ENCODE measurements around the gene GGA2. TPM values are rescaled to one million over a fixed set of nuclear protein-coding genes. Genes with fewer than 3 reads are reported as not detected.
"Not testable (repeated sequence)": the region's sequence is repeated elsewhere in the genome, so short reads cannot be mapped to it uniquely, and the experiment has no call there.

Gene GGA2
- total RNA-seq, 1 donor, result 38.7 TPM

GRCh38 chr16:23478566-23478965, 31.7 kb downstream of the GGA2 start:
- no peak overlapping the region for H3K4me3 ChIP-seq (ENCODE audit: low read depth, low read length)
- TF ChIP-seq CTCF (IDR thresholded peaks at IDR 0.05; ENCODE audit: insufficient read depth, low read length), result no peak
- DNase-seq (ENCODE audit: low read depth), result no peak

GRCh38 chr16:23476289-23476688, 34.0 kb downstream of the GGA2 start:
- TF ChIP-seq CTCF (IDR thresholded peaks at IDR 0.05; ENCODE audit: insufficient read depth, low read length), result no peak

DNA sequence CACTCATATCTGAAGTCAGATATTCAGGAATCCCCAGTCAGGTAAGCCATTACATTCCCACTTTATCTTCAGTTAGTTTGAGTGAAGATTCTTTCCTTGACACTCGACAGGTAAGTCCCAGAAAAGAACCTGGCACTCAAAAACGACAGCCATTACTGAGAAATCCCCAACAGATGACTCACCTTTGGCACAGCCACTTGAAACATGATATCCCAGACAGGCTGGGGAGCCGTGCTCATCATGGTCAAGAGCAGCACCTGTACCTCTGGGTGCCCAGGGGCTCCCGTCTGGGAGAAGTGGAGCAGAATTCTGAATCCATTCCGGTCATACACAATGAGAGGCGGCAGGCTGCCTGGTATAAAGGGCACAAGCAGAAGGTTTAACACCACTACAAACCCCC, 40.5 kb downstream of the GGA2 start:
- H3K4me3 ChIP-seq (ENCODE audit: low read depth, low read length), result no peak overlapping the region
- DNase-seq (ENCODE audit: low read depth), result peak; percentile 19
- no peak for TF ChIP-seq CTCF (IDR thresholded peaks at IDR 0.05; ENCODE audit: insufficient read depth, low read length)

More at GRCh38 chr16:23476289-23476688, 34.0 kb downstream of the GGA2 start:
- DNase-seq (ENCODE audit: low read depth), result no peak
- H3K4me3 ChIP-seq (ENCODE audit: low read depth, low read length), result no peak overlapping the region

DNA sequence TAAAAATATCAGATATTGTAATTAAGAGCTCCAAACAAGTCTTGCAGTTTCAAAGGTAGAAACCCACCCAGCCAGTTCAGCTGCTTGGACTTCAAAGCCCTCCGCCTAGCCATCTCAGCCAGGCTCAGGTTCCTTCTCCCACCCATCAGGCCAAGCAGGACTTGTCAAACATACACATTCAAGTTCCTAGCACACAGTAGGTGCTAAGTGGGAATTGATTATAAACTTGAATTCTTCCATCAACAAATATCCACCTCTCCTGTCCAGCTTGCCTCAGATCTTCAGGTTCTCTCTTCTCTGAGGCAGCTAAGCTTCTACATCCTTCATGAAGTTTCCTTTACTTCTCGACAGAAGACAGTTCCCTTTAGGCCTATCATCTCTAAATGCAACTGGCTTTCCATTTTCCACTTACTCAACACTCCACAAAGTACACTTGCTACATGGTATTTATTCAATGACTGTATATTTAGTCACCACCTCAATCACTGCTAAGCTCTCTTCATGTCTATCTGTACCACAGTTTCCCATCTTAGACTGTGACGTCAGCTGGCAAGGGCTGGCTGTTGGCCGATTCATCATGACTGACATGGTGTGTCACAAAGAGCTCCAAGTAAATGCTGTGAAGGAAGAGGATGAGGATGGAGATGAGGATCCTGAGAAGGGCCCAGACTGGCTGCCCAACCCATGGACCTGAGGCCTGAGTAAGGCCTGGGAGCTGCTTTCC, 44.0 kb downstream of the GGA2 start:
- peak; percentile 62 for DNase-seq (ENCODE audit: low read depth)
- TF ChIP-seq CTCF (IDR thresholded peaks at IDR 0.05; ENCODE audit: insufficient read depth, low read length), result no peak
- no peak overlapping the region for H3K4me3 ChIP-seq (ENCODE audit: low read depth, low read length)

- no peak for TF ChIP-seq CTCF (IDR thresholded peaks at IDR 0.05; ENCODE audit: insufficient read depth, low read length)
- no peak for DNase-seq (ENCODE audit: low read depth)
- H3K4me3 ChIP-seq (ENCODE audit: low read depth, low read length), result no peak overlapping the region
These were observed 45.1 kb downstream of the GGA2 start for GRCh38 chr16:23465179-23465578.

- no peak for TF ChIP-seq CTCF (IDR thresholded peaks at IDR 0.05; ENCODE audit: insufficient read depth, low read length)
- no peak overlapping the region for H3K4me3 ChIP-seq (ENCODE audit: low read depth, low read length)
- DNase-seq (ENCODE audit: low read depth), result no peak
These were observed 46.1 kb downstream of the GGA2 start for GRCh38 chr16:23464196-23464595.

DNA sequence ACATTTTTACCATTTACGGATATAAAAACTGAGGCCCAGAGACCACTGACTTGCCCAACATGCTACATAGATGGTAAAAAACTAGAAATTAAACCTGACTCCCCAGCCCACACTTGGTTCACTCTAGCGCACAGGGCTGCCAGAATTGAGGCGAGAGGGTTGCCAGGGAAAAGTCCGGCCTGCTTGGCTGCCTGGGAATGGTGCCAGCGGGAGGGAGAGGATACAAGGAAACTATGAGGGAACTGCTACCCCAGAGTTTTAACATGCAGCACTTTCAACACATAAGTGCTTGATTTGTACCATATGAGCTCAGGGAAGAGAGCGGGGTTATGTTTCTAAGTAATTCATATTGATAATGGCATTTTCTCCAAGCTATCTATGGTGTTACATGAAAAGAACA, 47.3 kb downstream of the GGA2 start:
- peak; percentile 91 for DNase-seq (ENCODE audit: low read depth)
- not testable (repeated sequence) for H3K4me3 ChIP-seq (ENCODE audit: low read depth, low read length)

All from fibroblast of the aortic adventitia (primary cell).